Uterus (tissue), 4 donors: ENCODE data around the gene KCNMA1. TPM values are rescaled to one million over a fixed set of nuclear protein-coding genes. Genes with fewer than 3 reads are reported as not detected.

Source experiments
- DNase-seq, 2 donors: peaks; one replicate each; pipeline ENCODE4 v3.0.0-alpha.2; 2019 to 2020
- H3K27ac ChIP-seq, 2 donors: fragments of 200-600 bp; sonication (generic); 1 replicate in 1 of 2; 2 replicates in 1 of 2; pipeline ENCODE4 v1.5.1; 2016 to 2018
- H3K27me3 ChIP-seq, 2 donors: fragments of 200-600 bp; sonication (generic); one replicate each; pipeline ENCODE4 v1.5.1; 2018 to 2019; ENCODE audit warnings: control low read depth in 1 of 2
- H3K36me3 ChIP-seq, 2 donors: fragments of 200-600 bp; sonication (generic); one replicate each; pipeline ENCODE4 v1.5.1; 2019; ENCODE audit warnings: control low read depth in 1 of 2
- H3K4me1 ChIP-seq, 2 donors: fragments of 200-600 bp; sonication (generic); one replicate each; pipeline ENCODE4 v1.5.1; 2018 to 2019; ENCODE audit warnings: control low read depth in 1 of 2
- H3K4me3 ChIP-seq, 2 donors: fragments of 200-600 bp; sonication (generic); 1 replicate in 1 of 2; 2 replicates in 1 of 2; pipeline ENCODE4 v1.5.1; 2018 to 2019; ENCODE audit warnings: mild to moderate bottlenecking in 1 of 2
- H3K9me3 ChIP-seq, 2 donors: fragments of 200-600 bp; sonication (generic); one replicate each; pipeline ENCODE4 v1.5.1; 2019; ENCODE audit warnings: control low read depth in 1 of 2
- CTCF ChIP-seq, 4 experiments: fragments of 200-600 bp in 2 of 4; fragments of 450-650 bp in 2 of 4; sonication (generic) in 2 of 4; IDR thresholded peaks; one replicate each; pipeline ENCODE4 v1.5.1; 2016 to 2019; ENCODE audit warnings: antibody characterized with exemption in 4 of 4, mild to moderate bottlenecking in 2 of 4, moderate library complexity in 1 of 4
- POLR2A ChIP-seq, 2 donors: fragments of 450-650 bp; IDR thresholded peaks; one replicate each; pipeline ENCODE4 v1.6.1; 2016; ENCODE audit warnings: antibody characterized with exemption in 2 of 2, mild to moderate bottlenecking in 1 of 2, moderate library complexity in 1 of 2
- intact Hi-C: fragments of 100-400 bp; cut with DNase I; formaldehyde crosslinking; loops from one replicate; pipeline ENCODE4 v1.15.1; 2023; ENCODE audit warnings: low total_unique reads
- total RNA-seq, 4 donors: library from RNA; depleted of rRNA in 3 of 4; stranded (reverse); fragments of >200 nt in 3 of 4; gene quantifications; one replicate each; pipeline versions ENCODE4 v1.1.0 to v1.2.4, GENCODE V29; 2014 to 2023
- donor health status: DM: yes; HTN: yes; CAD: no.

Gene KCNMA1
- total RNA-seq, 4 donors from 2014 or later, result 86.2 to 236 (median 164) TPM

GRCh38 chr10:77029777-77030717, 607.6 kb downstream of the KCNMA1 start:
- Histone ChIP-seq H3K4me1 (no peaks in the 10 kb centered on the region), H3K27ac (no peak overlapping the region), H3K27me3 (no peaks in the 10 kb centered on the region), H3K9me3 (no peaks in the 10 kb centered on the region), H3K4me3 (no peak overlapping the region), H3K36me3 (no peaks in the 10 kb centered on the region)
- TF ChIP-seq CTCF (IDR thresholded peaks at IDR 0.05) (no peak), POLR2A (IDR thresholded peaks at IDR 0.05) (no peak)
- DNase-seq, result no peak
- intact Hi-C loops, result no loop called here

DNA sequence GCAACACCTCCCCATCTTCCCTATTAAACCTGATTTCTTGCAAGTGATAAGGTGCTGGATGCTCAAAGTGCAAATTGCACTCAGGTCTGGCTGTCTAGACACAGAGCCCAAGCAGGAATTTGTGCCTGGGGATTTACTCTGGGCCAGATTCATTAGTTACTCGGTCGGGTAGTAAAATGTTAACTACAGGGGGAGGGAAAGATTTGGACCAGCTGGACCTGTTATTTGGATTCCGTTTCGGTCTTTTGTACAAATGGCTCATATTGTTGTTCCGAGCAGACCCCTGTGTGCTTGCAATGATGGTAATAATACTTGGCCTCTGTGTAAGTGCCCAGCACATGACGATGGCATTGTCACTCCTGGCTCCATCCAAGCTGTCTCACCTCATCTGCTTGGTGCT, 609.6 kb downstream of the KCNMA1 start:
- H3K4me1 ChIP-seq, result no peaks in the 10 kb centered on the region
- intact Hi-C loops, result no loop called here

DNA sequence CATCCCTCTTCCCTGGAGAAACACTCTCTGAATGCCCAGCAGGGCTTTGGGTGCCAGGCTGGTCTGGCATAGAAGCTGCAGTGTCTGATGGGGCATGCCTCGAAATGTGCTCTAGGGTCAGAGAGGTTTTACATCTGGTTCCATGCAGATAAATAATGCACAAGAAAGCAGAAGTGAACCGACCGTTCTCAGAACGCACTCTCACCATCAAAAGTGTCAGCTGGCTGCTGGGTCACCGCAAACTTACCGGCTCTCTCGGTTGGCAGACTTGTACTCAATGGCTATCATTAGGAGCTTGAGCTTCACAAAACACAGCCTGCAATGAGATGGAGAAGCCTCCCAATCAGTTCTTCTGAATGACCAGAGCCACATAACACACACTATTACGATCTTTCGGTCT, 610.0 kb downstream of the KCNMA1 start:
- no peak for TF ChIP-seq CTCF (IDR thresholded peaks at IDR 0.05)
- TF ChIP-seq POLR2A (IDR thresholded peaks at IDR 0.05), result no peak
- Histone ChIP-seq H3K9me3 (no peaks in the 10 kb centered on the region), H3K27ac (no peak overlapping the region), H3K27me3 (no peaks in the 10 kb centered on the region), H3K4me1 (no peaks in the 10 kb centered on the region), H3K36me3 (no peaks in the 10 kb centered on the region), H3K4me3 (no peak overlapping the region)
- intact Hi-C loops, result no loop called here
- no peak for DNase-seq

More for the DNA sequence above, 609.6 kb downstream of the KCNMA1 start:
- DNase-seq, result no peak
- Histone ChIP-seq H3K27ac (no peak overlapping the region), H3K9me3 (no peaks in the 10 kb centered on the region), H3K36me3 (no peaks in the 10 kb centered on the region), H3K4me3 (no peak overlapping the region), H3K27me3 (no peaks in the 10 kb centered on the region)
- TF ChIP-seq CTCF (IDR thresholded peaks at IDR 0.05), result no peak
- TF ChIP-seq POLR2A (IDR thresholded peaks at IDR 0.05), result no peak

- H3K27me3 ChIP-seq, result no peaks in the 10 kb centered on the region
- no peaks in the 10 kb centered on the region for H3K4me1 ChIP-seq
- no peak for DNase-seq
- no peak overlapping the region for H3K4me3 ChIP-seq
- no peaks in the 10 kb centered on the region for H3K36me3 ChIP-seq
- no peak overlapping the region for H3K27ac ChIP-seq
- no peaks in the 10 kb centered on the region for H3K9me3 ChIP-seq
- intact Hi-C loops, result no loop called here
- no peak for TF ChIP-seq CTCF (IDR thresholded peaks at IDR 0.05)
- no peak for TF ChIP-seq POLR2A (IDR thresholded peaks at IDR 0.05)
Measured at GRCh38 chr10:77027141-77027540, 610.5 kb downstream of the KCNMA1 start.

- intact Hi-C loops, result no loop called here
- Histone ChIP-seq H3K4me3 (no peak overlapping the region), H3K9me3 (no peaks in the 10 kb centered on the region), H3K27ac (no peak overlapping the region), H3K36me3 (no peaks in the 10 kb centered on the region), H3K4me1 (no peaks in the 10 kb centered on the region), H3K27me3 (no peaks in the 10 kb centered on the region)
- no peak for DNase-seq
- TF ChIP-seq POLR2A (IDR thresholded peaks at IDR 0.05) (no peak), CTCF (IDR thresholded peaks at IDR 0.05) (no peak)
Measured at GRCh38 chr10:77026148-77026547, 611.5 kb downstream of the KCNMA1 start.
